Nephron progenitor cell (in vitro differentiated cells): ENCODE data around the gene RNF217.

Experiments used
- DNase-seq: peaks from one replicate; pipeline ENCODE4 v3.0.0; 2021
- H3K27ac Mint-ChIP-seq: 2 replicates; pipeline ENCODE4 v1.8.0; 2021; ENCODE audit warnings: mild to moderate bottlenecking, moderate library complexity, mixed read lengths
- H3K27me3 Mint-ChIP-seq: 2 replicates; pipeline ENCODE4 v1.8.0; 2021; ENCODE audit warnings: mild to moderate bottlenecking, low read depth, mixed read lengths; ENCODE audit not compliant: poor library complexity
- H3K36me3 Mint-ChIP-seq: 2 replicates; pipeline ENCODE4 v1.8.0; 2021; ENCODE audit warnings: low read depth, mixed read lengths
- H3K4me1 Mint-ChIP-seq: 2 replicates; pipeline ENCODE4 v1.8.0; 2021; ENCODE audit warnings: mixed read lengths
- H3K4me3 Mint-ChIP-seq: 2 replicates; pipeline ENCODE4 v1.8.0; 2021; ENCODE audit warnings: mild to moderate bottlenecking, moderate library complexity, mixed read lengths
- H3K9me3 Mint-ChIP-seq: 2 replicates; pipeline ENCODE4 v1.8.0; 2021; ENCODE audit warnings: mild to moderate bottlenecking, moderate library complexity, mixed read lengths
- TF ChIP-seq, protein P1 (sequence below): fragments of 200-600 bp; sonication (generic); IDR thresholded peaks from 2 replicates; pipeline ENCODE4 v1.5.0; 2021; ENCODE audit warnings: antibody characterized with exemption

Gene RNF217

DNA sequence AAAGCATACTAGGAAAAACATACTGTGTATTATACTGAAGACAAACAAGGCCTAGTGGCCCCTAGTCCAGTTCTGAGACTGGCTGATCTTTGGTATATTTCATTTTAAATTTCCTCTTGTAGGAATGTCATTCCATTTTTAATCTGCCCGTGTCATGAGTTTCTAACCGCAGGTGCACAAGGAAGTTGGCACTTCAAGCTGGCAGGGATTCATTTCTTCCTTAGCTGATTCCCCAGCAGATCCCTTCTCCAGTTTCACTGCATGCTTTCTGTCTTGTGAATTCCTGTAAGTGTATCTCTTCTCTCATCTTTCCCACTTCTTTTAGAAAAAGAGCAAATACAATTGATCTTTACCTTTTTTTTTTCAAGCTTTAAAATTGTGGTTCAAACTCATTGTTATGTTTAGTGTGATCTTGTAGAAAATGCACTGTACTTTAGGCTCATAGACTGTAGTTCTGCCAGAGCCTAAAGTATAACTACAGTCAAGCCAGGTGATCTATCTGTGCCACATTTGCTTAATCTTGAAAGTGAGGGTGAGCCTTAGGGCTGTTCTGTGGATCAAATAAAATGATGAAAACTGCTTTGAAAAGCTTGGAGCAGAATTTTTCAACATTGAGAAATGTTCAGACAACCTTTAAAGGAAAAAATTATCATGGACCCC is 37.0 kb downstream of the RNF217 start:
- H3K4me1 Mint-ChIP-seq: peaks cover 45% of the 10 kb centered on the region
- H3K27ac Mint-ChIP-seq: peak overlapping the region; percentile 11
- H3K36me3 Mint-ChIP-seq: peaks cover 21% of the 10 kb centered on the region

DNA sequence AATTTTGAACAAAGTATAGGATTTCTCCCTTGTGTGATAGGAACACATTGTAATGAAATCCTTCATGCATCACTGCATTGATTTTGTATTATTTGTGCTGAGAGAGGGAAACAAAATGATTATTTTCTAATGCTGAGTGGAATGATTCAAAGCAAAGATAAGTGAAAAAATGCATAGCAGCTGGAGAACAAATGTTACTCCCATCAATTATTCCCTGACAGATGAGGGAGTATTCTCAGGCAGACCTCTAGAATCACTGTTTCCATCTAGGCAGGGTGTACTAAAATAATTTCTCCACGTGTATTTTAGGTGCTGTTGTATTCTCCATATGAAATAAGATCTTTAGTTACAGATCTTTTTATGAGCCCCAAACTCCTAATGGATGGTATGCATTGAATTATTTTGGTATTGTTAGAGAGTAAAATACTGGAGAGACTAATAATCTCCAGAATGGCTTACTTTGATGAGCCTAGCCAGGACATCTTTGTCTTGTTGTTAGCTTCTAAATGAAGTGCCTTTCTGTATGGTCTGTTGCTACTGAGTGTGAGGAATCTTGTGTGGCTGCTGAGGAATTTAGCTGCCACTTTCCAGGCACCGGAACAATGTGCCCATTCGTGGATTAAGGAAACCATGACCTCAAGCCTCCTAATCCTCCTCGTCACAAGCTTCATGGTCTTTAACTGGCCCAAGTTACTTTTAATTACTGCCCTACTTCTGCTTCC is 39.6 kb downstream of the RNF217 start:
- H3K27ac Mint-ChIP-seq: peak overlapping the region; percentile 70
- H3K36me3 Mint-ChIP-seq: peaks cover 39% of the 10 kb centered on the region
- TF ChIP-seq, protein P1, sequence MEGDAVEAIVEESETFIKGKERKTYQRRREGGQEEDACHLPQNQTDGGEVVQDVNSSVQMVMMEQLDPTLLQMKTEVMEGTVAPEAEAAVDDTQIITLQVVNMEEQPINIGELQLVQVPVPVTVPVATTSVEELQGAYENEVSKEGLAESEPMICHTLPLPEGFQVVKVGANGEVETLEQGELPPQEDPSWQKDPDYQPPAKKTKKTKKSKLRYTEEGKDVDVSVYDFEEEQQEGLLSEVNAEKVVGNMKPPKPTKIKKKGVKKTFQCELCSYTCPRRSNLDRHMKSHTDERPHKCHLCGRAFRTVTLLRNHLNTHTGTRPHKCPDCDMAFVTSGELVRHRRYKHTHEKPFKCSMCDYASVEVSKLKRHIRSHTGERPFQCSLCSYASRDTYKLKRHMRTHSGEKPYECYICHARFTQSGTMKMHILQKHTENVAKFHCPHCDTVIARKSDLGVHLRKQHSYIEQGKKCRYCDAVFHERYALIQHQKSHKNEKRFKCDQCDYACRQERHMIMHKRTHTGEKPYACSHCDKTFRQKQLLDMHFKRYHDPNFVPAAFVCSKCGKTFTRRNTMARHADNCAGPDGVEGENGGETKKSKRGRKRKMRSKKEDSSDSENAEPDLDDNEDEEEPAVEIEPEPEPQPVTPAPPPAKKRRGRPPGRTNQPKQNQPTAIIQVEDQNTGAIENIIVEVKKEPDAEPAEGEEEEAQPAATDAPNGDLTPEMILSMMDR: no peak
- peak overlapping the region; percentile 24 for H3K4me3 Mint-ChIP-seq
- H3K9me3 Mint-ChIP-seq: peaks cover 23% of the 10 kb centered on the region
- H3K4me1 Mint-ChIP-seq: peaks cover 45% of the 10 kb centered on the region
- peaks cover 2% of the 10 kb centered on the region for H3K27me3 Mint-ChIP-seq
- no peak for DNase-seq

More for the DNA sequence above, 37.0 kb downstream of the RNF217 start:
- no peak for DNase-seq
- peaks cover 2% of the 10 kb centered on the region for H3K27me3 Mint-ChIP-seq
- TF ChIP-seq, protein P1: no peak
- H3K4me3 Mint-ChIP-seq: no peak overlapping the region
- H3K9me3 Mint-ChIP-seq: peaks cover 2% of the 10 kb centered on the region

DNA sequence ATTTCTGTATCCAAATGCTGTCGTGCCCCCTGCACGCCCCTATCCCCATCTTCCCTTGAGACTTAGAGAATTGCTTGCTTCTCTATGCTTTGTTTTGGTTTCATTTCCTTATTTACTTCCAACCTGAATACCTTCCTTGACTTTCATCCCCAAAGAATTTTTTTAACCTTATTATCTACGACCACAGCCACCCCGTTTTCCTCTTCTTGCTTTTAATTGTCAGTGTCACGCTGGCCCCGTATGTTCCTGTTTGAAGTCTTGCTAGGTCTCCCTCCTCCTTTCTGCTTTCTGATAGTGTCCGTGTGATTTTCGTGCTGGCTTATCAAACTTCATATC is 40.1 kb downstream of the RNF217 start:
- Mint-ChIP-seq H3K27ac (peak overlapping the region; percentile 70), H3K4me1 (peaks cover 41% of the 10 kb centered on the region), H3K27me3 (peaks cover 2% of the 10 kb centered on the region), H3K4me3 (peak overlapping the region; percentile 24), H3K36me3 (peaks cover 39% of the 10 kb centered on the region), H3K9me3 (peaks cover 28% of the 10 kb centered on the region)
- no peak for DNase-seq
- TF ChIP-seq, protein P1: no peak

DNA sequence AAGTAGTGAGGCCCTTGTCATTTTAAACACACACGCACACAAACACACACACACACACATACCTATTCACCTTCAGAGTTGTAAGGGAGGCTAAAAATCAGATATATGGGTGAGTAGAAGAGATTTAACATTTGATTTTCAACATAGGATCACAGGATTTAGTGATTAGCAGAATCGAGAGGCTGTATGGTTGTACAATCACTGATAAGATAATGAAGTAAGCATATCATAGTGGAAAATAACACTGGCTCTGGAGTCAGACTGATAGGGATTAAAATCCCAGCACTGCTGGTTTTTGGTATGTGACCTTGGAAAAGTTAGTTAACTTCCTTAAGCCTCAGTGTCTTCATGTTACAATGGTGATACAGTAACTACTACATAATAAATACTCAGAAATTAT is 40.8 kb downstream of the RNF217 start:
- H3K36me3 Mint-ChIP-seq: peaks cover 35% of the 10 kb centered on the region
- H3K4me3 Mint-ChIP-seq: no peak overlapping the region
- DNase-seq: no peak
- H3K27me3 Mint-ChIP-seq: no peaks in the 10 kb centered on the region
- H3K4me1 Mint-ChIP-seq: peaks cover 34% of the 10 kb centered on the region
- H3K27ac Mint-ChIP-seq: no peak overlapping the region
- peaks cover 31% of the 10 kb centered on the region for H3K9me3 Mint-ChIP-seq
- TF ChIP-seq, protein P1: no peak

- Mint-ChIP-seq H3K36me3 (peaks cover 39% of the 10 kb centered on the region), H3K4me1 (peaks cover 40% of the 10 kb centered on the region), H3K27ac (no peak overlapping the region), H3K27me3 (no peaks in the 10 kb centered on the region), H3K9me3 (peaks cover 31% of the 10 kb centered on the region), H3K4me3 (no peak overlapping the region)
- TF ChIP-seq, protein P1: no peak
- no peak for DNase-seq
These were observed 42.0 kb downstream of the RNF217 start for GRCh38 chr6:125004198-125004597.
